Small intestine (tissue), 16 donors: Measurements from ENCODE around the gene TSEN54. TPM values are rescaled to one million over a fixed set of nuclear protein-coding genes. Genes with fewer than 3 reads are reported as not detected.

Experiments
- DNase-seq, 2 donors: peaks; one replicate each; pipeline versions ENCODE4 v3.0.0 to v3.0.0-alpha.2; 2013
- FAIRE-seq: peaks from 2 replicates; lab custom pipeline; 2012; peaks lifted over from hg19 to GRCh38; lab: Jason Lieb, UNC
- H3K27ac ChIP-seq, 3 donors: one replicate each; pipeline ENCODE4 v1.5.1; 2013; ENCODE audit warnings: low read length in 2 of 3, mild to moderate bottlenecking in 2 of 3, control low read depth in 1 of 3, inconsistent platforms in 1 of 3, low read depth in 1 of 3, moderate library complexity in 1 of 3
- H3K27me3 ChIP-seq, 3 donors: one replicate each; pipeline ENCODE4 v1.6.1; 2013; ENCODE audit warnings: low read length in 3 of 3, inconsistent platforms in 1 of 3; ENCODE audit not compliant: control insufficient read depth in 3 of 3, insufficient read depth in 3 of 3
- H3K36me3 ChIP-seq, 3 donors: one replicate each; pipeline ENCODE4 v1.6.1; 2013; ENCODE audit warnings: low read length in 3 of 3, inconsistent platforms in 1 of 3, low read depth in 1 of 3, mild to moderate bottlenecking in 1 of 3, moderate library complexity in 1 of 3; ENCODE audit not compliant: control insufficient read depth in 3 of 3, insufficient read depth in 2 of 3
- H3K4me1 ChIP-seq, 3 donors: one replicate each; pipeline ENCODE4 v1.6.1; 2013; ENCODE audit warnings: low read length in 2 of 3, inconsistent platforms in 1 of 3, low read depth in 1 of 3, mild to moderate bottlenecking in 1 of 3, moderate library complexity in 1 of 3; ENCODE audit not compliant: control insufficient read depth in 3 of 3, insufficient read depth in 2 of 3
- H3K4me3 ChIP-seq, 3 donors: one replicate each; pipeline ENCODE4 v1.5.1; 2013; ENCODE audit warnings: low read length in 3 of 3, control low read depth in 1 of 3, inconsistent platforms in 1 of 3, low read depth in 1 of 3, mild to moderate bottlenecking in 1 of 3, moderate library complexity in 1 of 3
- H3K9me3 ChIP-seq, 2 donors: one replicate each; pipeline ENCODE4 v1.6.1; 2013; ENCODE audit warnings: low read depth in 1 of 2, low read length in 1 of 2; ENCODE audit not compliant: control insufficient read depth in 2 of 2, insufficient read depth in 1 of 2
- WGBS, 3 donors: extraction: QIAGEN DNeasy Blood & Tissue Kit; methylation state at CpG; one replicate each; pipeline ENCODE4 v1.1.7; 2013; 5-methylcytosine and 5-hydroxymethylcytosine counted together
- long read RNA-seq, 10 donors: transcript quantifications; one replicate each; lab custom pipeline, GENCODE V29; 2026
- polyA plus RNA-seq, 4 donors: library from polyadenylated mRNA; stranded (reverse) in 3 of 4; unstranded in 1 of 4; fragments of 200-250 nt in 3 of 4; fragments of 120-200 nt in 1 of 4; gene quantifications; one replicate each; pipeline versions ENCODE4 v1.2.1 to v1.2.3, GENCODE V29; 2013
- donor health status: healthy with polysubstance abuse.
- donor health status: control.
- donor health status: control.
- donor health status: Bipolar disorder and iron deficiency.
- donor health status: healthy.

The TSEN54 gene
- polyA plus RNA-seq, result 10 to 100 TPM; 35.5 to 91.1 (median 69.4) TPM
- long read RNA-seq, donor 1, result 0 reads
- long read RNA-seq, donor 2, partial matches to known transcripts, result 0 of 3 reads
- long read RNA-seq, donor 2, other reads (novel, unspliced or antisense), result 0 of 3 reads
- long read RNA-seq, donor 3, transcript TSEN54-201 (11 exons, 1,944 nt), result major isoform, 5 of 14 reads
- long read RNA-seq, donor 3, partial matches to known transcripts, result 6 of 14 reads
- long read RNA-seq, donor 3, other reads (novel, unspliced or antisense), result 0 of 14 reads
- long read RNA-seq, donor 4, result 0 reads
- long read RNA-seq, donor 5, partial matches to known transcripts, result 0 of 3 reads
- long read RNA-seq, donor 5, other reads (novel, unspliced or antisense), result 0 of 3 reads
- long read RNA-seq, donor 6, transcript TSEN54-201 (11 exons, 1,944 nt), result major isoform, 6 of 8 reads
- long read RNA-seq, donor 6, partial matches to known transcripts, result 0 of 8 reads
- long read RNA-seq, donor 6, other reads (novel, unspliced or antisense), result 0 of 8 reads
- long read RNA-seq, donor 7, transcript TSEN54-201 (11 exons, 1,944 nt), result major isoform, 5 of 7 reads
- long read RNA-seq, donor 7, partial matches to known transcripts, result 0 of 7 reads
- long read RNA-seq, donor 7, other reads (novel, unspliced or antisense), result 0 of 7 reads
- long read RNA-seq, donor 8, result 0 reads
- long read RNA-seq, donor 9, partial matches to known transcripts, result 0 of 3 reads
- long read RNA-seq, donor 9, other reads (novel, unspliced or antisense), result 0 of 3 reads
- long read RNA-seq, donor 10, partial matches to known transcripts, result 0 of 6 reads
- long read RNA-seq, donor 10, other reads (novel, unspliced or antisense), result 0 of 6 reads

- no peaks in the 10 kb centered on the region for H3K27me3 ChIP-seq
- 0 to 1% (median 1%) methylated on average over 18 to 45 of the region's 45 CpGs for WGBS, 3 donors
- DNase-seq (peak; percentile 94 to 97), FAIRE-seq (no peak)
- peaks cover 0 to 50% (median 2%) of the 10 kb centered on the region in 3 donors for H3K4me1 ChIP-seq
- peaks cover 0 to 58% (median 5%) of the 10 kb centered on the region in 3 donors for H3K36me3 ChIP-seq
- H3K27ac ChIP-seq, result peak within 1 kb of the TSS; percentile 61 to 84 (median 80)
- no peaks in the 10 kb centered on the region for H3K9me3 ChIP-seq
- H3K4me3 ChIP-seq, result peak within 1 kb of the TSS; percentile 64 to 95 (median 77)
These were observed at the start of gene TSEN54 for GRCh38 chr17:75516255-75516618. Gene TSEN54 (plus strand): TSS chr17:75516528. CDS start chr17:75516561, 33 bp downstream.

GRCh38 chr17:75468291-75468754 lies 48.0 kb upstream of the TSEN54 start:
- FAIRE-seq (no peak), DNase-seq (no peak)
- peaks cover 3 to 33% (median 5%) of the 10 kb centered on the region in 3 donors for H3K36me3 ChIP-seq
- no peaks in the 10 kb centered on the region for H3K27me3 ChIP-seq
- H3K4me1 ChIP-seq, result no peaks in the 10 kb centered on the region
- 72 to 82% (median 81%) methylated on average over 8 of the region's 8 CpGs for WGBS, 3 donors
- no peak overlapping the region for H3K27ac ChIP-seq
- peaks cover 0 to 3% of the 10 kb centered on the region in 2 donors for H3K9me3 ChIP-seq
- H3K4me3 ChIP-seq, result no peak overlapping the region

- H3K27ac ChIP-seq, result no peak overlapping the region
These were observed 47.5 kb upstream of the TSEN54 start for GRCh38 chr17:75468779-75469373.

GRCh38 chr17:75471207-75471606 lies 45.1 kb upstream of the TSEN54 start:
- H3K36me3 ChIP-seq, result peaks cover 3 to 55% (median 5%) of the 10 kb centered on the region in 3 donors
- DNase-seq, result no peak
- peaks cover 0 to 3% of the 10 kb centered on the region in 2 donors for H3K9me3 ChIP-seq
- H3K27ac ChIP-seq, result no peak overlapping the region
- H3K27me3 ChIP-seq, result no peaks in the 10 kb centered on the region
- FAIRE-seq, result no peak
- 92 to 98% (median 93%) methylated on average over 6 of the region's 6 CpGs for WGBS, 3 donors
- H3K4me3 ChIP-seq, result no peak overlapping the region
- H3K4me1 ChIP-seq, result peaks cover 0 to 16% (median 0%) of the 10 kb centered on the region in 3 donors

More at GRCh38 chr17:75468779-75469373, 47.5 kb upstream of the TSEN54 start:
- Histone ChIP-seq H3K9me3 (peaks cover 0 to 3% of the 10 kb centered on the region in 2 donors), H3K27me3 (no peaks in the 10 kb centered on the region), H3K36me3 (peaks cover 3 to 37% (median 5%) of the 10 kb centered on the region in 3 donors), H3K4me1 (no peaks in the 10 kb centered on the region), H3K4me3 (no peak overlapping the region)
- WGBS, 3 donors, result 70 to 84% (median 81%) methylated on average over 13 of the region's 13 CpGs
- DNase-seq (no peak), FAIRE-seq (no peak)

GRCh38 chr17:75472119-75472518 lies 44.2 kb upstream of the TSEN54 start:
- Histone ChIP-seq H3K27me3 (no peaks in the 10 kb centered on the region), H3K9me3 (no peaks in the 10 kb centered on the region), H3K4me1 (peaks cover 0 to 25% (median 0%) of the 10 kb centered on the region in 3 donors), H3K4me3 (no peak overlapping the region), H3K27ac (no peak overlapping the region), H3K36me3 (peaks cover 3 to 60% (median 5%) of the 10 kb centered on the region in 3 donors)
- WGBS, 3 donors, result 58 to 65% (median 61%) methylated on average over 4 of the region's 4 CpGs
- no peak for FAIRE-seq
- DNase-seq, result no peak

- FAIRE-seq, result no peak
- Histone ChIP-seq H3K27ac (no peak overlapping the region), H3K9me3 (no peaks in the 10 kb centered on the region), H3K36me3 (peaks cover 3 to 65% (median 5%) of the 10 kb centered on the region in 3 donors), H3K4me1 (peaks cover 0 to 31% (median 0%) of the 10 kb centered on the region in 3 donors), H3K4me3 (no peak overlapping the region), H3K27me3 (no peaks in the 10 kb centered on the region)
- DNase-seq, result no peak
- whole genome bisulfite sequencing, 3 donors, result 91 to 97% (median 92%) methylated on average over 2 of the region's 2 CpGs
These were observed 43.1 kb upstream of the TSEN54 start for GRCh38 chr17:75473246-75473645.

GRCh38 chr17:75474736-75475135 lies 41.6 kb upstream of the TSEN54 start:
- FAIRE-seq (no peak), DNase-seq (no peak)
- Histone ChIP-seq H3K27me3 (no peaks in the 10 kb centered on the region), H3K27ac (peak overlapping the region in 1 of 3 donors; percentile 39), H3K4me3 (no peak overlapping the region), H3K4me1 (peaks cover 0 to 31% (median 0%) of the 10 kb centered on the region in 3 donors), H3K9me3 (no peaks in the 10 kb centered on the region), H3K36me3 (peaks cover 3 to 68% (median 5%) of the 10 kb centered on the region in 3 donors)
- WGBS, 3 donors, result 87 to 96% (median 90%) methylated on average over 6 of the region's 6 CpGs
